Activated CD8-positive, alpha-beta T cell treated with anti-CD3 and anti-CD28 coated beads, Interleukin-2, amount 10 ng/mL, durations not matched to agents 7 days and 5 days (primary cell): ENCODE measurements around the gene ATG2A. TPM values are rescaled to one million over a fixed set of nuclear protein-coding genes. Genes with fewer than 3 reads are reported as not detected.

ENCODE experiments used
- ATAC-seq: fragments of 150-1000 bp; cut with Tn5 transposase; one replicate; pipeline ENCODE4 v1.10.0; 2021; ENCODE audit warnings: moderate library complexity
- CTCF ChIA-PET: fragments of 350-600 bp; sonication (Branson Sonifier 250); formaldehyde crosslinking; loops from one replicate; lab custom pipeline; 2021; ENCODE audit warnings: antibody characterized with exemption; lab: Charles Lee
- POLR2A ChIA-PET: fragments of 350-600 bp; sonication (Branson Sonifier 250); formaldehyde crosslinking; loops from one replicate; lab custom pipeline; 2021; ENCODE audit warnings: antibody characterized with exemption; lab: Charles Lee
- DNase-seq: peaks from one replicate; pipeline ENCODE4 v3.0.0-alpha.2; 2020
- H3K27ac Mint-ChIP-seq: one replicate; pipeline ENCODE4 v1.8.0; 2021; ENCODE audit warnings: mild to moderate bottlenecking, mixed read lengths
- H3K27me3 Mint-ChIP-seq: one replicate; pipeline ENCODE4 v1.8.0; 2021; ENCODE audit warnings: low read depth, mixed read lengths
- H3K36me3 Mint-ChIP-seq: one replicate; pipeline ENCODE4 v1.8.0; 2021; ENCODE audit warnings: low read depth, mixed read lengths
- H3K4me1 Mint-ChIP-seq: one replicate; pipeline ENCODE4 v1.8.0; 2021; ENCODE audit warnings: low read depth, mixed read lengths
- H3K4me3 Mint-ChIP-seq: one replicate; pipeline ENCODE4 v1.8.0; 2021; ENCODE audit warnings: mild to moderate bottlenecking, mixed read lengths
- H3K9me3 Mint-ChIP-seq: one replicate; pipeline ENCODE4 v1.8.0; 2022; ENCODE audit warnings: mixed read lengths; ENCODE audit not compliant: insufficient read depth
- total RNA-seq, 2 experiments: library from RNA; stranded (reverse); gene quantifications; one replicate each; pipeline ENCODE4 v1.2.3, GENCODE V29; 2021

The ATG2A gene
- total RNA-seq, 2 experiments from 2014 or later: 20.6 to 23.1 TPM

GRCh38 chr11:64933935-64934681, 17.1 kb upstream of the ATG2A start:
- ChIA-PET POLR2A (no interaction called here), CTCF (interaction anchor here (1.0 kb wide), 1 partner anchor 86 kb away, joined by 3 read pairs; no protein-coding TSS in a partner anchor)
- no peaks in the 10 kb centered on the region for H3K4me1 Mint-ChIP-seq
- DNase-seq: no peak
- no peak for ATAC-seq
- H3K36me3 Mint-ChIP-seq: peaks cover 15% of the 10 kb centered on the region
- H3K27me3 Mint-ChIP-seq: no peaks in the 10 kb centered on the region
- H3K9me3 Mint-ChIP-seq: no peaks in the 10 kb centered on the region
- no peak overlapping the region for H3K27ac Mint-ChIP-seq
- H3K4me3 Mint-ChIP-seq: no peak overlapping the region

GRCh38 chr11:64933213-64933934, 16.4 kb upstream of the ATG2A start:
- Mint-ChIP-seq H3K36me3 (peaks cover 15% of the 10 kb centered on the region), H3K4me3 (no peak overlapping the region), H3K27me3 (no peaks in the 10 kb centered on the region), H3K4me1 (no peaks in the 10 kb centered on the region), H3K27ac (no peak overlapping the region), H3K9me3 (no peaks in the 10 kb centered on the region)
- POLR2A ChIA-PET: no interaction called here
- CTCF ChIA-PET: interaction anchor here (0.8 to 1.2 kb wide), 2 partner anchors 10 to 89 kb away, joined by 3 read pairs; partner anchors contain the start of gene CDC42BPG
- DNase-seq: no peak
- no peak for ATAC-seq

GRCh38 chr11:64932324-64932723, 15.3 kb upstream of the ATG2A start:
- ATAC-seq (no peak), DNase-seq (no peak)
- Mint-ChIP-seq H3K9me3 (no peaks in the 10 kb centered on the region), H3K27ac (no peak overlapping the region), H3K27me3 (no peaks in the 10 kb centered on the region), H3K4me1 (no peaks in the 10 kb centered on the region), H3K36me3 (peaks cover 17% of the 10 kb centered on the region), H3K4me3 (no peak overlapping the region)
- ChIA-PET CTCF (interaction anchor here (1.2 kb wide), 1 partner anchor 11 kb away, joined by 3 read pairs; no protein-coding TSS in a partner anchor), POLR2A (no interaction called here)

GRCh38 chr11:64931290-64931689, 14.3 kb upstream of the ATG2A start:
- ChIA-PET POLR2A (no interaction called here), CTCF (interaction anchor here (1.1 kb wide), 1 partner anchor 14 kb away, joined by 3 read pairs; no protein-coding TSS in a partner anchor)
- Mint-ChIP-seq H3K9me3 (no peaks in the 10 kb centered on the region), H3K36me3 (peaks cover 17% of the 10 kb centered on the region), H3K4me3 (no peak overlapping the region), H3K27me3 (no peaks in the 10 kb centered on the region), H3K27ac (no peak overlapping the region), H3K4me1 (no peaks in the 10 kb centered on the region)
- no peak for ATAC-seq
- no peak for DNase-seq

- Mint-ChIP-seq H3K4me3 (no peak overlapping the region), H3K27ac (no peak overlapping the region), H3K9me3 (no peaks in the 10 kb centered on the region), H3K36me3 (peaks cover 17% of the 10 kb centered on the region), H3K4me1 (peaks cover 2% of the 10 kb centered on the region), H3K27me3 (no peaks in the 10 kb centered on the region)
- POLR2A ChIA-PET: no interaction called here
- ATAC-seq (no peak), DNase-seq (no peak)
- CTCF ChIA-PET: no interaction called here
Observed at GRCh38 chr11:64930340-64930739, 13.3 kb upstream of the ATG2A start.

- H3K27ac Mint-ChIP-seq: no peak overlapping the region
- ATAC-seq: no peak
- peaks cover 17% of the 10 kb centered on the region for H3K36me3 Mint-ChIP-seq
- no peaks in the 10 kb centered on the region for H3K9me3 Mint-ChIP-seq
- H3K27me3 Mint-ChIP-seq: no peaks in the 10 kb centered on the region
- no peak for DNase-seq
- peaks cover 7% of the 10 kb centered on the region for H3K4me1 Mint-ChIP-seq
- CTCF ChIA-PET: no interaction called here
- no peak overlapping the region for H3K4me3 Mint-ChIP-seq
- POLR2A ChIA-PET: interaction anchor here (0.6 kb wide), 1 partner anchor 34 kb away, joined by 6 read pairs; no protein-coding TSS in a partner anchor
Observed at GRCh38 chr11:64929625-64930024, 12.6 kb upstream of the ATG2A start.

- POLR2A ChIA-PET: interaction anchor here (0.6 kb wide), 1 partner anchor 34 kb away, joined by 6 read pairs; no protein-coding TSS in a partner anchor
- Mint-ChIP-seq H3K27ac (no peak overlapping the region), H3K27me3 (no peaks in the 10 kb centered on the region), H3K9me3 (no peaks in the 10 kb centered on the region), H3K4me3 (no peak overlapping the region), H3K36me3 (peaks cover 17% of the 10 kb centered on the region), H3K4me1 (peaks cover 12% of the 10 kb centered on the region)
- DNase-seq: no peak
- CTCF ChIA-PET: no interaction called here
- ATAC-seq: no peak
Observed at GRCh38 chr11:64928957-64929356, 11.9 kb upstream of the ATG2A start.

GRCh38 chr11:64926689-64927088, 9.7 kb upstream of the ATG2A start:
- ChIA-PET CTCF (interaction anchor here (1.5 to 1.6 kb wide), 2 partner anchors 9 to 16 kb away, joined by 3 to 5 read pairs; no protein-coding TSS in a partner anchor), POLR2A (interaction anchor here (0.6 kb wide), 1 partner anchor 9 kb away, joined by 3 read pairs; no protein-coding TSS in a partner anchor)
- H3K27me3 Mint-ChIP-seq: no peaks in the 10 kb centered on the region
- H3K4me3 Mint-ChIP-seq: no peak overlapping the region
- no peaks in the 10 kb centered on the region for H3K9me3 Mint-ChIP-seq
- H3K36me3 Mint-ChIP-seq: peaks cover 13% of the 10 kb centered on the region
- no peak for ATAC-seq
- DNase-seq: no peak
- H3K4me1 Mint-ChIP-seq: peaks cover 17% of the 10 kb centered on the region
- H3K27ac Mint-ChIP-seq: no peak overlapping the region

GRCh38 chr11:64925536-64926436, 8.8 kb upstream of the ATG2A start:
- CTCF ChIA-PET: interaction anchor here (1.4 to 2.2 kb wide), 3 partner anchors 8 to 88 kb away, joined by 3 to 14 read pairs (median 5); partner anchors contain the start of gene ARL2
- POLR2A ChIA-PET: no interaction called here
- H3K27me3 Mint-ChIP-seq: no peaks in the 10 kb centered on the region
- peaks cover 9% of the 10 kb centered on the region for H3K36me3 Mint-ChIP-seq
- peaks cover 17% of the 10 kb centered on the region for H3K4me1 Mint-ChIP-seq
- DNase-seq: no peak
- peak overlapping the region; percentile 76 for H3K27ac Mint-ChIP-seq
- ATAC-seq: no peak
- H3K9me3 Mint-ChIP-seq: no peaks in the 10 kb centered on the region
- peak overlapping the region; percentile 93 for H3K4me3 Mint-ChIP-seq

GRCh38 chr11:64924910-64925284, 7.9 kb upstream of the ATG2A start:
- ATAC-seq (no peak), DNase-seq (peak; percentile 29)
- CTCF ChIA-PET: interaction anchor here (1.4 to 2.2 kb wide), 2 partner anchors 8 to 89 kb away, joined by 3 to 14 read pairs; partner anchors contain the start of gene ARL2
- peak overlapping the region; percentile 76 for H3K27ac Mint-ChIP-seq
- POLR2A ChIA-PET: interaction anchor here (0.8 to 1.1 kb wide), 3 partner anchors 9 to 65 kb away, joined by 3 to 4 read pairs (median 4); no protein-coding TSS in a partner anchor
- H3K4me3 Mint-ChIP-seq: peak overlapping the region; percentile 93
- H3K36me3 Mint-ChIP-seq: peaks cover 4% of the 10 kb centered on the region
- peaks cover 17% of the 10 kb centered on the region for H3K4me1 Mint-ChIP-seq
- H3K9me3 Mint-ChIP-seq: no peaks in the 10 kb centered on the region
- no peaks in the 10 kb centered on the region for H3K27me3 Mint-ChIP-seq
